ENCODE data around the gene CASKIN2. TPM values are rescaled to one million over a fixed set of nuclear protein-coding genes. Genes with fewer than 3 reads are reported as not detected.

The CASKIN2 gene
- total RNA-seq, 1 donor: 8.0 TPM

DNA sequence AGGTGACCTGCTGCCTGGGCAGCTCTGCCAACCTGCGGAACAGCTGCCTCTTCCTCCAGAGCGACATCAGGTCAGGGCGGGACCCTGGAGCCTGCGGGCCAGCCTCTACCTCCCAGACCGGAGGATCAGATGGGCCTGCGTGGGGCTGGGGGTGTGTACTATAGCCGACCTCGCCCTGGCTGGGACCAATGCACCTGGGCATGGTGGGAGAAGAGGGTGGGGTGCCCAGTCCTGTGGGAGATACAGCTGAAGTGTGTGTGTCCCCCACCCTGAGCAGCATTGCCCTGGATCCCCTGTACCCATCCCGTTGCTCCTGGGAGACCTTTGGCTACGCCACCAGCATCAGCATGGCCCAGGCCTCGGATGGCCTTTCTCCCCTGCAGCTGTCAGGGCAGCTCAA is 19.3 kb downstream of the CASKIN2 start:
- TF ChIP-seq, protein P1, sequence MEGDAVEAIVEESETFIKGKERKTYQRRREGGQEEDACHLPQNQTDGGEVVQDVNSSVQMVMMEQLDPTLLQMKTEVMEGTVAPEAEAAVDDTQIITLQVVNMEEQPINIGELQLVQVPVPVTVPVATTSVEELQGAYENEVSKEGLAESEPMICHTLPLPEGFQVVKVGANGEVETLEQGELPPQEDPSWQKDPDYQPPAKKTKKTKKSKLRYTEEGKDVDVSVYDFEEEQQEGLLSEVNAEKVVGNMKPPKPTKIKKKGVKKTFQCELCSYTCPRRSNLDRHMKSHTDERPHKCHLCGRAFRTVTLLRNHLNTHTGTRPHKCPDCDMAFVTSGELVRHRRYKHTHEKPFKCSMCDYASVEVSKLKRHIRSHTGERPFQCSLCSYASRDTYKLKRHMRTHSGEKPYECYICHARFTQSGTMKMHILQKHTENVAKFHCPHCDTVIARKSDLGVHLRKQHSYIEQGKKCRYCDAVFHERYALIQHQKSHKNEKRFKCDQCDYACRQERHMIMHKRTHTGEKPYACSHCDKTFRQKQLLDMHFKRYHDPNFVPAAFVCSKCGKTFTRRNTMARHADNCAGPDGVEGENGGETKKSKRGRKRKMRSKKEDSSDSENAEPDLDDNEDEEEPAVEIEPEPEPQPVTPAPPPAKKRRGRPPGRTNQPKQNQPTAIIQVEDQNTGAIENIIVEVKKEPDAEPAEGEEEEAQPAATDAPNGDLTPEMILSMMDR (IDR thresholded peaks at IDR 0.05; ENCODE audit: insufficient read depth, low read length): no peak
- H3K4me3 ChIP-seq (ENCODE audit: low read depth, low read length): no peak overlapping the region
- DNase-seq (ENCODE audit: low read depth): no peak

DNA sequence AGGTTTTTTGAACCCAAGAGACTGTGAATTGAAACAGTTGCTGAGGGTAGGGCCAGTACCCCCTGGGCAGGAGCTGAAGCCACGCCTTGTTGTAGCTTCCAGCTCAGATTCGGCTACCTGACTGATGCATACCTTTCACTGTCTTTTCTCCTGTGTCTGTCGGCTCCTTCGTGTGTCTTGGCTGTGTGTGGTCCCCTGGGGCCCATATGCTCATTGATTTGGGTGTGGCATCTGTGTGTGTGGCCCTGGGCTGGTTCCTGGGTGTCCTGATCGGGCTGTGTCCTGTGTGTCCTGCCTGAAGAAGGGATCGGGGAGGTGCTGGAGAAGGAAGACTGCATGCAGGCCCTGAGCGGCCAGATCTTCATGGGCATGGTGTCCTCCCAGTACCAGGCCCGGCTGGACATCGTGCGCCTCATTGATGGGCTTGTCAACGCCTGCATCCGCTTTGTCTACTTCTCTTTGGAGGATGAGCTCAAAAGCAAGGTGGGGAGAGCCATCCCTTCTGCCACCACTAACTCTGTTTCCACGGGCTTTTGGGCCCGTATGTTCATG is 20.9 kb downstream of the CASKIN2 start:
- TF ChIP-seq, protein P1 (IDR thresholded peaks at IDR 0.05; ENCODE audit: insufficient read depth, low read length): no peak
- no peak for DNase-seq (ENCODE audit: low read depth)
- no peak overlapping the region for H3K4me3 ChIP-seq (ENCODE audit: low read depth, low read length)

DNA sequence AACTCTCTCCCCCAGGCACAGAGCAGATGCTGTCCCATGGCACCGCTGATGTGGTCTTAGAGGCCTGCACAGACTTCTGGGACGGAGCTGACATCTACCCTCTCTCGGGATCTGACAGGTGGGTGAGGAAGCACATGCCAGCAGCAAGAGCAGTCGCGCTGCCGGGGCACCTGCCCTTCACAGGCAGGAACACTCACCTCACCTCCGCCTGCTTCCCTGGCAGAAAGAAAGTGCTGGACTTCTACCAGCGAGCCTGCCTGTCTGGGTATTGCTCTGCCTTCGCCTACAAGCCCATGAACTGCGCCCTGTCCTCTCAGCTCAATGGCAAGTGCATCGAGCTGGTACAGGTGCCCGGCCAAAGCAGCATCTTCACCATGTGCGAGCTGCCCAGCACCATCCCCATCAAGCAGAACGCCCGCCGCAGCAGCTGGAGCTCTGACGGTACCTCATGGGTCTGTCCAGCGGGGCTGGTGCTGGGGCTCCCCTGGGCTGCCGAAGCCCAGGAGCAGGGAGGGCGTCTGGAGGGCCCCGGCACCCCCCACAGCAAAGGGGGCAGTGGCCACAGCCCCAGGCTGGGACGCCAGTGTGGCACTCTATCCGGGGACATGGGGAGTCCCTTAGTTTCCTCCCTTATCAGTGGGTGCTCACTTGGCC is 21.7 kb downstream of the CASKIN2 start:
- DNase-seq (ENCODE audit: low read depth): no peak
- TF ChIP-seq, protein P1 (IDR thresholded peaks at IDR 0.05; ENCODE audit: insufficient read depth, low read length): no peak
- no peak overlapping the region for H3K4me3 ChIP-seq (ENCODE audit: low read depth, low read length)

DNA sequence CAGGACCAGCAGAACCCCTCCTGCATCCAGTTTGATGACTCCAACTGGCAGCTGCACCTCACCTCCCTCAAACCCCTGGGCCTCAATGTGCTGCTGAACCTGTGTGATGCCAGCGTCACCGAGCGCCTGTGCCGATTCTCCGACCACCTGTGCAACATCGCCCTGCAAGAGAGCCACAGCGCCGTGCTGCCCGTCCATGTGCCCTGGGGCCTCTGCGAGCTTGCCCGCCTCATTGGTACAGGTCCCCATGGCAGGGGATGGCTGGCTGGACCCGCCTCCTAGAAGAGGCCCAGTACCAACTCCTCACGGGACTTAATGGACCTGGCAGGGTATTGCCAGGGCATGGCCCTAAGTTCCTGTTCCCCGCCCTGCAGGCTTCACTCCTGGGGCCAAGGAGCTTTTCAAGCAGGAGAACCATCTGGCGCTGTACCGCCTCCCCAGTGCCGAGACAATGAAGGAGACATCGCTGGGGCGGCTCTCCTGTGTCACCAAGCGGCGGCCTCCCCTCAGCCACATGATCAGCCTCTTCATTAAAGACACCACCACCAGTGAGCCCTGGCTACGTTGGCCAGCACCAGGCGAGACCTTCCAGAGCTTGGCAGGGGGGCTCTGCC is 22.7 kb downstream of the CASKIN2 start:
- DNase-seq (ENCODE audit: low read depth): no peak
- TF ChIP-seq, protein P1 (IDR thresholded peaks at IDR 0.05; ENCODE audit: insufficient read depth, low read length): no peak
- H3K4me3 ChIP-seq (ENCODE audit: low read depth, low read length): no peak overlapping the region

DNA sequence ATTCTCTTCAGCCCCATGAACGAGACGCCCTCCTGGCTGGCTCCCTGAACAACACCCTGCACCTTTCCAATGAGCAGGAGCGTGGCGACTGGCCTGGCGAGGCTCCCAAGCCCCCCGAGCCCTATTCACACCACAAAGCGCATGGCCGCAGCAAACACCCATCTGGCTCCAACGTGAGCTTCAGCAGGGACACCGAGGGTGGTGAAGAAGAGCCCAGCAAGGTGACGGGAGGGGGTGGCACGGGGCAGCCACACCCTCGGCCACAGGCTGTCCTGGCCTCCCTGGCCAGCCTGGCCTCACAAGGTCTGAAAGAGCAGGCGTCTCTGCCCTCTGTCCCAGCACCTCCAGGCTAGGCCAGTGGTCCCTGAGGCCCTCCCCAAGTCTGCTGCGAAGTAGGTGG is 23.7 kb downstream of the CASKIN2 start:
- DNase-seq (ENCODE audit: low read depth): no peak
- TF ChIP-seq, protein P1 (IDR thresholded peaks at IDR 0.05; ENCODE audit: insufficient read depth, low read length): no peak
- no peak overlapping the region for H3K4me3 ChIP-seq (ENCODE audit: low read depth, low read length)

DNA sequence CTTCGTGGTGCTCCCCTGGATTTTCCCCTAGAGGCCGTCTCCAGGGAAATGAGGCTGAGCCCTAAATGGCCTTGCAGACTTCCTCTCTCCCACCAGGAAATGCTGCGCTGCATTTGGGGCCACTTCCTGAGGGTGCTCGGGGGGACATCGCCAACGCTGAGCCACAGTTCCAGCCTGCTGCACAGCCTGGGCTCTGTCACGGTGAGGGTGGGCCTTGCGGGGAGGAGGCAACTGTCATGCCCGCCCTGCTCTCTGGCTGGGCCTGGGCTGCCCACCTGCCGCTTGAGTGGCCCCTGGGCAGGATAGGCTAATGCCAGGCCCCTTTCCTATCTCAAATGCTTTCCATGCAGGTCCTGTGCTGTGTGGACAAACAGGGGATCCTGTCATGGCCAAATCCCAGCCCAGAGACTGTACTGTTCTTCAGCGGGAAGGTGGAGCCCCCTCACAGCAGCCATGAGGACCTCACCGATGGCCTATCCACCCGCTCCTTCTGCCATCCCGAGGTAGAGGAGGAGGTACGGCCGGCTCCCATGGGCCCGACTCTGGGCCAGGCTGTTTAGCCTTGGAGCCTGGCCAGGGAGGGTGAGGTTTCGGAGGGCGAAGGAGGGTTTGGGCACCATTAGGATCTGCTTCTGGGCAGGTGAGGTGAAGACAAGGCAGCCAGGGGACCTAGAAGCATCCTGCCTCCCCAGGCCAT is 24.2 kb downstream of the CASKIN2 start:
- DNase-seq (ENCODE audit: low read depth): no peak
- TF ChIP-seq, protein P1 (IDR thresholded peaks at IDR 0.05; ENCODE audit: insufficient read depth, low read length): no peak
- H3K4me3 ChIP-seq (ENCODE audit: low read depth, low read length): no peak overlapping the region

All from fibroblast of the aortic adventitia (primary cell).